ENCODE results near the gene ALDH1L1. TPM values are rescaled to one million over a fixed set of nuclear protein-coding genes. Genes with fewer than 3 reads are reported as not detected.

ALDH1L1 gene
- total and polyA plus RNA-seq, 2 of the 8 experiments (the other 6 are each of a cell fraction or from before 2014, with no cell fraction given) = 0.98 to 1.6 TPM

GRCh38 chr3:126186271-126186670 lies 5.9 kb upstream of the ALDH1L1 start (continued):
- TF ChIP-seq CHD7 (IDR thresholded peaks at IDR 0.05; ENCODE audit: insufficient replicate concordance, low read length) = no peak
- no peak for TF ChIP-seq BRCA1 (IDR thresholded peaks at IDR 0.05; ENCODE audit: low read depth, low read length)
- no peak for TF ChIP-seq EP300 (IDR thresholded peaks at IDR 0.05; ENCODE audit: borderline replicate concordance in 1 of 2, low read depth in 2 of 2, low read length in 2 of 2)
- no peak for TF ChIP-seq HDAC2 (IDR thresholded peaks at IDR 0.05; ENCODE audit: borderline replicate concordance in 1 of 2, low read depth in 2 of 2, low read length in 2 of 2)
- TF ChIP-seq GTF2F1 (IDR thresholded peaks at IDR 0.05; ENCODE audit: borderline replicate concordance, low read depth, low read length) = no peak
- no peak for TF ChIP-seq RNF2 (IDR thresholded peaks at IDR 0.05; ENCODE audit: borderline replicate concordance, low read depth, low read length, missing control alignments, poor library complexity, severe bottlenecking)
- no peak for TF ChIP-seq SIRT6 (IDR thresholded peaks at IDR 0.05; ENCODE audit: low read length)
- no peak for TF ChIP-seq TEAD4 (IDR thresholded peaks at IDR 0.05; ENCODE audit: low read depth, low read length)
- no peak for TF ChIP-seq CTBP2 (IDR thresholded peaks at IDR 0.05; ENCODE audit: borderline replicate concordance, insufficient read depth, insufficient read length, low read length)
- no peak for TF ChIP-seq SP2 (IDR thresholded peaks at IDR 0.05; ENCODE audit: low read length)
- TF ChIP-seq BCL11A (IDR thresholded peaks at IDR 0.05; ENCODE audit: low read depth in 2 of 2, low read length in 2 of 2) = no peak
